Ovary (tissue), 9 donors: ENCODE measurements around the gene SLC25A41. TPM values are rescaled to one million over a fixed set of nuclear protein-coding genes. Genes with fewer than 3 reads are reported as not detected.

ENCODE experiments used
- DNase-seq, 5 donors: peaks; one replicate each; pipeline ENCODE4 v3.0.0-alpha.2; 2019 to 2020
- H3K27ac ChIP-seq, 2 donors: fragments of 200-600 bp; one replicate each; pipeline versions ENCODE4 v1.5.1 to v1.8.0; 2019 to 2022
- H3K27me3 ChIP-seq: fragments of 200-600 bp; one replicate; pipeline ENCODE4 v1.8.0; 2022
- H3K36me3 ChIP-seq: fragments of 200-600 bp; sonication (generic); one replicate; pipeline ENCODE4 v1.5.1; 2019
- H3K4me1 ChIP-seq: one replicate; pipeline ENCODE4 v1.8.1; 2013; ENCODE audit warnings: mild to moderate bottlenecking, moderate library complexity; ENCODE audit not compliant: insufficient read depth
- H3K4me3 ChIP-seq: fragments of 200-600 bp; sonication (generic); one replicate; pipeline ENCODE4 v1.5.1; 2017
- H3K9me3 ChIP-seq, 2 donors: fragments of 200-600 bp in 1 of 2; sonication (generic) in 1 of 2; one replicate each; pipeline versions ENCODE4 v1.5.1 to v1.8.1; 2013 to 2019; ENCODE audit warnings: mild to moderate bottlenecking in 1 of 2, moderate library complexity in 1 of 2
- CTCF ChIP-seq, 3 donors: fragments of 450-650 bp in 2 of 3; fragments of 200-600 bp in 1 of 3; IDR thresholded peaks; one replicate each; pipeline versions ENCODE4 v1.5.1 to v1.8.0; 2016 to 2022; ENCODE audit warnings: antibody characterized with exemption in 3 of 3, mild to moderate bottlenecking in 1 of 3
- EP300 ChIP-seq: sonication (generic); formaldehyde crosslinking; IDR thresholded peaks from one replicate; pipeline ENCODE4 v1.6.1; 2017; ENCODE audit warnings: antibody characterized with exemption
- POLR2A ChIP-seq: fragments of 450-650 bp; IDR thresholded peaks from one replicate; pipeline ENCODE4 v1.6.1; 2017; ENCODE audit warnings: antibody characterized with exemption, mild to moderate bottlenecking, moderate library complexity
- WGBS, 3 donors: extraction: QIAGEN DNeasy Blood & Tissue Kit in 1 of 3; methylation state at CpG; one replicate each; pipeline versions ENCODE4 v1.1.5 to v1.1.7; 2013 to 2017; 5-methylcytosine and 5-hydroxymethylcytosine counted together
- intact Hi-C, 4 donors: fragments of 100-400 bp; cut with DNase I; formaldehyde crosslinking; loops; one replicate each; pipeline versions ENCODE4 v1.11.0 to v1.15.1; 2022 to 2023
- polyA plus RNA-seq, 2 donors: library from polyadenylated mRNA; stranded (reverse); fragments of 200-250 nt in 1 of 2; fragments of 350-450 nt in 1 of 2; fragmentation: Illumina TruSeq in 1 of 2; extraction: RNeasy Lipid Tissue Mini Kit (QIAGEN cat#74804) in 1 of 2; gene quantifications; one replicate each; pipeline ENCODE4 v1.2.3, GENCODE V29; 2013 to 2014
- total RNA-seq, 7 donors: library from RNA; depleted of rRNA in 2 of 7; stranded (reverse); fragments of >200 nt in 2 of 7; fragmentation: NEBNext Ultra II Directional in 3 of 7; extraction: Animal tissue kit (Norgen Biotek cat#: 25700) in 3 of 7; gene quantifications; one replicate each; pipeline versions ENCODE4 v1.1.0 to v1.2.4, GENCODE V29; 2016 to 2023
- donor health status: DM: no; HTN: no; CAD: no; lungs with moderate emphysema.
- donor health status: DM: no; HTN: no; CAD: no.
- donor health status: Bipolar disorder and iron deficiency.
- donor health status: DM: yes; HTN: yes; CAD: no.
- donor health status: DM: no; HTN: no; CAD: no.
- donor health status: DM: yes; HTN: yes; CAD: no.

Gene SLC25A41
- total and polyA plus RNA-seq, 9 donors: 0.20 to 0.52 (median 0.40) TPM; not detected in 5

- Histone ChIP-seq H3K4me3 (no peak overlapping the region), H3K27me3 (no peaks in the 10 kb centered on the region), H3K4me1 (peaks cover 1% of the 10 kb centered on the region), H3K27ac (no peak overlapping the region), H3K36me3 (no peaks in the 10 kb centered on the region), H3K9me3 (no peaks in the 10 kb centered on the region)
- 64 to 67% (median 66%) methylated on average over 32 to 33 of the region's 33 CpGs for WGBS, 3 donors
- peak in 1 of 5 donors; percentile 45 for DNase-seq
- intact Hi-C loops: no loop called here
- TF ChIP-seq POLR2A: no peak
- TF ChIP-seq CTCF (IDR thresholded peaks at IDR 0.05): no peak
- TF ChIP-seq EP300: no peak
Measured at GRCh38 chr19:6417713-6418561, 15.6 kb downstream of the SLC25A41 start.

GRCh38 chr19:6416658-6417405 is 16.7 kb downstream of the SLC25A41 start:
- no peaks in the 10 kb centered on the region for H3K36me3 ChIP-seq
- no peaks in the 10 kb centered on the region for H3K27me3 ChIP-seq
- no peak for DNase-seq
- H3K4me1 ChIP-seq: peaks cover 3% of the 10 kb centered on the region
- TF ChIP-seq EP300 (no peak), CTCF (IDR thresholded peaks at IDR 0.05) (no peak), POLR2A (no peak)
- no peak overlapping the region for H3K27ac ChIP-seq
- no peak overlapping the region for H3K4me3 ChIP-seq
- intact Hi-C loops: no loop called here
- H3K9me3 ChIP-seq: no peaks in the 10 kb centered on the region
- WGBS, 3 donors: 82 to 88% (median 87%) methylated on average over 24 to 29 of the region's 29 CpGs

- H3K36me3 ChIP-seq: no peaks in the 10 kb centered on the region
- no peaks in the 10 kb centered on the region for H3K9me3 ChIP-seq
- no peaks in the 10 kb centered on the region for H3K27me3 ChIP-seq
- DNase-seq: no peak
- H3K27ac ChIP-seq: no peak overlapping the region
- intact Hi-C loops: no loop called here
- 87 to 90% (median 89%) methylated on average over 32 of the region's 32 CpGs for WGBS, 3 donors
- H3K4me3 ChIP-seq: no peak overlapping the region
- no peak for TF ChIP-seq CTCF (IDR thresholded peaks at IDR 0.05)
- no peak for TF ChIP-seq POLR2A
- no peak for TF ChIP-seq EP300
- H3K4me1 ChIP-seq: peaks cover 3% of the 10 kb centered on the region
Measured at GRCh38 chr19:6415591-6416190, 17.9 kb downstream of the SLC25A41 start.

GRCh38 chr19:6414793-6415590 is 18.6 kb downstream of the SLC25A41 start:
- Histone ChIP-seq H3K4me1 (peaks cover 3% of the 10 kb centered on the region), H3K27ac (no peak overlapping the region), H3K9me3 (no peaks in the 10 kb centered on the region), H3K36me3 (no peaks in the 10 kb centered on the region), H3K4me3 (no peak overlapping the region), H3K27me3 (no peaks in the 10 kb centered on the region)
- WGBS, 3 donors: 84 to 85% (median 85%) methylated on average over 37 to 47 of the region's 47 CpGs
- TF ChIP-seq CTCF (IDR thresholded peaks at IDR 0.05): no peak
- no peak for TF ChIP-seq EP300
- no peak for TF ChIP-seq POLR2A
- DNase-seq: no peak
- intact Hi-C loops: no loop called here
